NB4 (cell line): ENCODE results near the gene MANEA.

Experiments
- POLR2A ChIP-seq: IDR thresholded peaks from 2 replicates; pipeline ENCODE4 v1.6.1; 2011; ENCODE audit warnings: mild to moderate bottlenecking; ENCODE audit not compliant: insufficient read length; ENCODE audit errors: extremely low read depth
- TF ChIP-seq, protein P1 (sequence below): IDR thresholded peaks from one replicate; pipeline ENCODE4 v1.5.1; 2012; ENCODE audit warnings: low read depth, low read length

DNA sequence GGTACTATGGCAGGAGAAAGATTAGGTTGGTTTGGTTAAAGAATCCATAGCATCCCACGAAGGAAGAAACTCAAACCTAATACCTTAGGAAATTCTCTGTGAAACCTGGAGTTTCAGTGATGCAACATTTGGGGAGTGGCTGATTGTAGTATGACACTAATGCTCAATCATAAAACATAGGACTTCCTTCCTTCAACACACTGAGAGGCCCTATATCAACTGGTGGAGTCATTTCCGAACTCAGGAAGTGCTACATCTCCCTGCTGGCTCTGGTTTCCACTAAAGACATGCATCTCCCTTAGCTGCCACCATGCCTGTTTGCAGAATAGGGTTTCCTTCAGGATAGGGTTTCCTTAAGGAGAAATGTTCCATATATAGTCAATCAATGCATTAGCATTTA is 5.2 kb upstream of the MANEA start:
- TF ChIP-seq, protein P1, sequence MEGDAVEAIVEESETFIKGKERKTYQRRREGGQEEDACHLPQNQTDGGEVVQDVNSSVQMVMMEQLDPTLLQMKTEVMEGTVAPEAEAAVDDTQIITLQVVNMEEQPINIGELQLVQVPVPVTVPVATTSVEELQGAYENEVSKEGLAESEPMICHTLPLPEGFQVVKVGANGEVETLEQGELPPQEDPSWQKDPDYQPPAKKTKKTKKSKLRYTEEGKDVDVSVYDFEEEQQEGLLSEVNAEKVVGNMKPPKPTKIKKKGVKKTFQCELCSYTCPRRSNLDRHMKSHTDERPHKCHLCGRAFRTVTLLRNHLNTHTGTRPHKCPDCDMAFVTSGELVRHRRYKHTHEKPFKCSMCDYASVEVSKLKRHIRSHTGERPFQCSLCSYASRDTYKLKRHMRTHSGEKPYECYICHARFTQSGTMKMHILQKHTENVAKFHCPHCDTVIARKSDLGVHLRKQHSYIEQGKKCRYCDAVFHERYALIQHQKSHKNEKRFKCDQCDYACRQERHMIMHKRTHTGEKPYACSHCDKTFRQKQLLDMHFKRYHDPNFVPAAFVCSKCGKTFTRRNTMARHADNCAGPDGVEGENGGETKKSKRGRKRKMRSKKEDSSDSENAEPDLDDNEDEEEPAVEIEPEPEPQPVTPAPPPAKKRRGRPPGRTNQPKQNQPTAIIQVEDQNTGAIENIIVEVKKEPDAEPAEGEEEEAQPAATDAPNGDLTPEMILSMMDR: no peak
- TF ChIP-seq POLR2A: no peak
